ENCODE results near the gene PDE5A.
"Not testable (repeated sequence)": the region's sequence is repeated elsewhere in the genome, so short reads cannot be mapped to it uniquely, and the experiment has no call there.

DNA sequence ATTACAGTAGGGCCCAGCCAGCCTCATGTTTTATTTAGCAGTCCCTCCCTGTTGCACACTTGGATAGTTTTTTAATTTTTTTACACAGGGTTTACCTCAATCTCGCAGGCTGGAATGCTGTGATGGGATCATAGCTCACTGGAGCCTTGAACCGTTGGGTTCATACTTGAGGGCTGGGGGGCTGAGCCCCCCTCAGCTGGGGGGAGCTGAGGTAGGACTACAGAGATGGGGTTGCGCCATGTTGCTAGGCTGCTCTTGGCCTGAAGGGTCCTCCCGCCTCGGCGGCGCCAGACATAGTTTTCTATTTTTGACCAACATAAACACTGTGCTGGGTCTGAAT is 174.5 kb downstream of the PDE5A start:
- not testable (repeated sequence) for TF ChIP-seq POLR2A (IDR thresholded peaks at IDR 0.05)
- TF ChIP-seq, protein P1, sequence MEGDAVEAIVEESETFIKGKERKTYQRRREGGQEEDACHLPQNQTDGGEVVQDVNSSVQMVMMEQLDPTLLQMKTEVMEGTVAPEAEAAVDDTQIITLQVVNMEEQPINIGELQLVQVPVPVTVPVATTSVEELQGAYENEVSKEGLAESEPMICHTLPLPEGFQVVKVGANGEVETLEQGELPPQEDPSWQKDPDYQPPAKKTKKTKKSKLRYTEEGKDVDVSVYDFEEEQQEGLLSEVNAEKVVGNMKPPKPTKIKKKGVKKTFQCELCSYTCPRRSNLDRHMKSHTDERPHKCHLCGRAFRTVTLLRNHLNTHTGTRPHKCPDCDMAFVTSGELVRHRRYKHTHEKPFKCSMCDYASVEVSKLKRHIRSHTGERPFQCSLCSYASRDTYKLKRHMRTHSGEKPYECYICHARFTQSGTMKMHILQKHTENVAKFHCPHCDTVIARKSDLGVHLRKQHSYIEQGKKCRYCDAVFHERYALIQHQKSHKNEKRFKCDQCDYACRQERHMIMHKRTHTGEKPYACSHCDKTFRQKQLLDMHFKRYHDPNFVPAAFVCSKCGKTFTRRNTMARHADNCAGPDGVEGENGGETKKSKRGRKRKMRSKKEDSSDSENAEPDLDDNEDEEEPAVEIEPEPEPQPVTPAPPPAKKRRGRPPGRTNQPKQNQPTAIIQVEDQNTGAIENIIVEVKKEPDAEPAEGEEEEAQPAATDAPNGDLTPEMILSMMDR (IDR thresholded peaks at IDR 0.05), result peak in 1 of 6 experiments; percentile 9

Data from adrenal gland (tissue), 5 donors.